Measurements from ENCODE around the gene RYR2.

Gene RYR2

DNA sequence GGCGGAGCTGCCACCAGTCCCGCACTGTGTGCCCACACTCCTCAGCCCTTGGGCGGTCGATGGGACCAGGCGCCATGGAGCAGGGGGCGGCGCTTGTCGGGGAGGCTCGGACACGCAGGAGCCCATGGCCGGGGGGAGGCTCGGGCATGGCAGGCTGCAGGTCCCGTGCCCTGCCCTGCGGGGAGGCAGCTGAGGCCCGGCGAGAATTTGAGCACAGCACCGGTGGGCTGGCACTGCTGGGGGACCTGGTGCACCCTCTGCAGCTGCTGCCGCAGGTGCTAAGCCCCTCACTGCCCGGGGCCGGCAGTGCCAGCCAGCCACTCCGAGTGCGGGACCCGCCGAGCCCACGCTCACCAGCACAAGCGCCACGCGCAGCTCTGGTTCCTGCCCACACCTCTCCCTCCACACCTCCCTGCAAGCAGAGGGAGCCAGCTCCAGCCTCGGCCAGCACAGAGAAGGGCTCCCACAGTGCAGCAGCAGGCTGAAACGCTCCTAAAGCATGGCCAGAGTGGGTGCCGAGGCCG lies 267.7 kb downstream of the RYR2 start:
- no peak overlapping the region for H3K4me3 ChIP-seq (ENCODE audit: low read depth, low read length)
- TF ChIP-seq CTCF (IDR thresholded peaks at IDR 0.05; ENCODE audit: borderline replicate concordance, insufficient read depth, low read depth, low read length): no peak

DNA sequence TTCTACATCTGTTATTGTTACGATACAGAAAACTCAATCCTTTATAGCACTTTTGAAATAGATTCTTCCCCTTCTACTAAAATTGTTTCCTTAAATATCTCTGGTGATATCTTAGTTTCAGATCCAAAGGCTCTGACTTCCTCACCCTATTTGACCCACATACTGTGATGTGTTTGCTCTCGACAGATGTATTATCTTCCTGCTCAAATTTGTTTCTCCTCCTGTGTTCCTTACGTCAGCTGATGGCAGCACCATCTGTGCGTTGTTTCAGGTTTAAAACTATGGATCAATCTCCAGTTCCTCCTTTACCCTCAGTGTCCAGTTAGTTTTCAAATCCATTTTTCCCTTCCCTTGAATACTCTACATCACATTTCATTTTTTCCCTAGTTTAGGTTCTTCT lies 274.4 kb downstream of the RYR2 start:
- H3K4me3 ChIP-seq (ENCODE audit: low read depth, low read length): no peak overlapping the region
- no peak for TF ChIP-seq CTCF (IDR thresholded peaks at IDR 0.05; ENCODE audit: borderline replicate concordance, insufficient read depth, low read depth, low read length)

DNA sequence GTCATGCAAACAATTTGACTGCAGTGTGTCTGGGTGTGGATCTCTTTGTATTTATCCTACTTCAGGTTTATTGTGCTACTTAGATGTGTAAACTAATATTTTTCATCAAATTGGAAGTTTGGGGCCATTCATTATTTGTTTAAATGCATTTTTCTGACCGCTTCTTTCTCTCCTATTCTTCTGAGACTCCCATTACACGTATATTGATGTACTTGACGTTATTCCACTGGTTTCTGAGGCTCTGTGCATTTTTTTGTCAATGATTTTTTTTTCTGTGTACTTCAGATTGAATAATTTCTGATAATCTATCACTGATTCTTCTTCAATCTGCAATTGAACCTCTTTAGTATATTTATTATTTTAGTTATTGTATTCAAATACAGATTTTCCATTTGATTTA lies 276.8 kb downstream of the RYR2 start:
- no peak overlapping the region for H3K4me3 ChIP-seq (ENCODE audit: low read depth, low read length)
- TF ChIP-seq CTCF (IDR thresholded peaks at IDR 0.05; ENCODE audit: borderline replicate concordance, insufficient read depth, low read depth, low read length): no peak

DNA sequence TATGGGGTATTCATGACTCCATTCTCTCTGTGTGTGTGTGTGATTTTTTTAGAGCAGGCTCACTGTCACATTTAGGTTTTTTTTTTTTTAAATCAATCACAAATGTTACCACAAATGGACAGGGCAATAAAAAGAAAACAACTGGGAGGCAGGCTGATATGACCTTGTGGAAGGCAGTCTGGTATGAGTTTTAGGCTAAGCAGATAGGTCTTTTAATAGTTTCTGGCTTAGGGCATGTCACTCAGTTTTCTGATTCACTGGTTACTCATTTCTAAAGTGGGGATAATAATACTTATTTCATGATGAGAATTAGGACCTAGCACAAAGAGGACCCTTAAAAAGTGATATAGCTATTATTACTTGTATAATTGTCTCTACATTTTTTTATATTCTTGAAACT lies 278.9 kb downstream of the RYR2 start:
- no peak overlapping the region for H3K4me3 ChIP-seq (ENCODE audit: low read depth, low read length)

GRCh38 chr1:237324226-237324625 lies 282.2 kb downstream of the RYR2 start:
- no peak for TF ChIP-seq CTCF (IDR thresholded peaks at IDR 0.05; ENCODE audit: borderline replicate concordance, insufficient read depth, low read depth, low read length)
- H3K4me3 ChIP-seq (ENCODE audit: low read depth, low read length): no peak overlapping the region

More for the DNA sequence above, 278.9 kb downstream of the RYR2 start:
- no peak for TF ChIP-seq CTCF (IDR thresholded peaks at IDR 0.05; ENCODE audit: borderline replicate concordance, insufficient read depth, low read depth, low read length)

DNA sequence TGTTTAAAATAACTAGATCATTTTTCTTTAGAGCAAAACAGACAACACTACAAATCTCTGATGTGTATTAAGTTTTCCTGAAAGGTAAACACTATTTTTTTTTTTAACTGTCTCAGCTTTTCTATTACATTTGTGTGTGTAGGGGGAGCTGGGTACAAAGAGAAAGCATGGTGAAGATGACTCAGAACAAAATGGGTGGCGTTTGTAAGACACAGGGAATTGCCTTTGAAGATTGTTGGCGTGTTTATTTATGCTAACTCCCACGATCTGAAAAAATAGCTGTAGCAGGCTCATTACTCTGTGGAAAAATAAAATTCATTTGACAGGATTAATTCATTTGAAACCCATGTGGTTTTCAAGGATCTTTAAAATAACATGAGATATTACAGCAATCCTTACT lies 285.1 kb downstream of the RYR2 start:
- H3K4me3 ChIP-seq (ENCODE audit: low read depth, low read length): no peak overlapping the region
- no peak for TF ChIP-seq CTCF (IDR thresholded peaks at IDR 0.05; ENCODE audit: borderline replicate concordance, insufficient read depth, low read depth, low read length)

DNA sequence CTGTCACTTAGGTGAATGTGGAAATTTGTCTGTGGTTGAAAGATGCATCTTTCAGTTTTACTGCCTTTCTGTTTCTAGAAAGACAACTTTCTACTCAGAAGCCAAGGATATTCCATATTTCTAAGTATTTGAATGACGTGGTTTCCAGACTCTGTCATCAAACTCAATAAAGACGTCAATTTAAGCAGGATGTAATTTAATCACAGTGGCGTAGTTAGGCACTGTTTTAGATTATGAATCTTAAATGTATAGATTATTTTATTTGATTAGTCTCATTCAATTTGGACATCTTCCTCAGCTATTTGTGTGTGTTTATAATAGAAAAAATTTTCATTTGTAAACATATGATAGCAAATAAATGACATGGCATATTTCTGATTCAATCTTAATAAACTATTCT lies 298.9 kb downstream of the RYR2 start:
- TF ChIP-seq CTCF (IDR thresholded peaks at IDR 0.05; ENCODE audit: borderline replicate concordance, insufficient read depth, low read depth, low read length): no peak
- no peak overlapping the region for H3K4me3 ChIP-seq (ENCODE audit: low read depth, low read length)
